Prostate gland (tissue), 2 donors: ENCODE measurements around the gene USP21.

ENCODE experiments used
- POLR2A ChIP-seq: fragments of 450-650 bp; IDR thresholded peaks from one replicate; pipeline ENCODE4 v1.6.1; 2016; ENCODE audit warnings: antibody characterized with exemption, mild to moderate bottlenecking
- POLR2AphosphoS5 ChIP-seq: sonication (generic); formaldehyde crosslinking; IDR thresholded peaks from one replicate; pipeline ENCODE4 v1.6.1; 2017; ENCODE audit warnings: antibody characterized with exemption
- TF ChIP-seq, protein P1 (sequence below), 4 experiments: fragments of 200-600 bp in 2 of 4; fragments of 450-650 bp in 2 of 4; sonication (generic) in 2 of 4; IDR thresholded peaks; 1 replicate in 3 of 4; 2 replicates in 1 of 4; pipeline ENCODE4 v1.5.1; 2016 to 2019; ENCODE audit warnings: antibody characterized with exemption in 4 of 4, mild to moderate bottlenecking in 2 of 4, moderate library complexity in 2 of 4

DNA sequence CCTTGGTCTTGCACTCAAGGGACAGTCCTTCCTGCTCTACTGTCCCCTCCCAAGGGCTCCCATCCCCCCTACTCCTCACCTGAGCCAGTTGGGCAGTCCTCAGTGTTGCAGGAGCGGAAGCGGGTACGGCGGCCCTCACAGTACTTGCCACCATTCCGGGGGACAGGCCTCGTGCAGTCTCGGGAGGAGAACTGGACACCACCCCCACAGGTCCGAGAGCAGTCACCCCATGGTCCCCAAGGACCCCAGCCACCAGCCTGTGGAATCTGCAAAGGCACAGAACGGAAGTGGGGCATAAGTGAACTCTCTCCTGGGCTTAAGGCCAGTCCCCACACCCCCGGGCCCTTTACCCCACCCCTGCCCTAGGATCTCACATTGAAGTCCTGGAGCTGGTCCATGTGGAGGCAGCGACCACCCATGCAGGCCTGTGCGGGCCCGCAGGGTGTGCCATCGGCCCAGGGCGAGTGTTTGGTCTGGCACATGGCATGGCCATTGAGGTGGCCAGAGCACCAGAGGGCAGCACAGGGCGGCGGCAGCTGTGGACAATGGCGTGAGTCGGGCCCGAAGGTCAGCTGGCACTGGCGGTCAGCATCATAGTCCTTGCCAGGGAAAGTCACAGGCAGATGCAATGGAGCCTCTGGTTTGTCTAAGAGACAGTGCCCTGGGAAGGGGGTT lies 34.4 kb downstream of the USP21 start:
- TF ChIP-seq, protein P1, sequence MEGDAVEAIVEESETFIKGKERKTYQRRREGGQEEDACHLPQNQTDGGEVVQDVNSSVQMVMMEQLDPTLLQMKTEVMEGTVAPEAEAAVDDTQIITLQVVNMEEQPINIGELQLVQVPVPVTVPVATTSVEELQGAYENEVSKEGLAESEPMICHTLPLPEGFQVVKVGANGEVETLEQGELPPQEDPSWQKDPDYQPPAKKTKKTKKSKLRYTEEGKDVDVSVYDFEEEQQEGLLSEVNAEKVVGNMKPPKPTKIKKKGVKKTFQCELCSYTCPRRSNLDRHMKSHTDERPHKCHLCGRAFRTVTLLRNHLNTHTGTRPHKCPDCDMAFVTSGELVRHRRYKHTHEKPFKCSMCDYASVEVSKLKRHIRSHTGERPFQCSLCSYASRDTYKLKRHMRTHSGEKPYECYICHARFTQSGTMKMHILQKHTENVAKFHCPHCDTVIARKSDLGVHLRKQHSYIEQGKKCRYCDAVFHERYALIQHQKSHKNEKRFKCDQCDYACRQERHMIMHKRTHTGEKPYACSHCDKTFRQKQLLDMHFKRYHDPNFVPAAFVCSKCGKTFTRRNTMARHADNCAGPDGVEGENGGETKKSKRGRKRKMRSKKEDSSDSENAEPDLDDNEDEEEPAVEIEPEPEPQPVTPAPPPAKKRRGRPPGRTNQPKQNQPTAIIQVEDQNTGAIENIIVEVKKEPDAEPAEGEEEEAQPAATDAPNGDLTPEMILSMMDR (IDR thresholded peaks at IDR 0.05), result no peak
- no peak for TF ChIP-seq POLR2A
- TF ChIP-seq POLR2AphosphoS5, result no peak
